Kidney (tissue), 14 donors: Measurements from ENCODE around the gene CCDC146. TPM values are rescaled to one million over a fixed set of nuclear protein-coding genes. Genes with fewer than 3 reads are reported as not detected.

Experiments
- DNase-seq, 5 donors: peaks; one replicate each; pipeline ENCODE4 v3.0.0-alpha.2; 2013 to 2020
- FAIRE-seq: peaks from 2 replicates; lab custom pipeline; 2012; peaks lifted over from hg19 to GRCh38; lab: Jason Lieb, UNC
- H3K27ac ChIP-seq, 2 donors: one replicate each; pipeline ENCODE4 v1.7.0; 2013; ENCODE audit warnings: low read depth in 2 of 2, low read length in 2 of 2, inconsistent platforms in 1 of 2
- H3K27me3 ChIP-seq: one replicate; pipeline ENCODE4 v1.7.1; 2013; ENCODE audit warnings: low read length, inconsistent platforms; ENCODE audit not compliant: control insufficient read depth, insufficient read depth
- H3K36me3 ChIP-seq, 3 donors: one replicate each; pipeline versions ENCODE4 v1.7.0 to v1.7.1; 2013; ENCODE audit warnings: low read length in 3 of 3, control low read depth in 1 of 3, inconsistent platforms in 1 of 3; ENCODE audit not compliant: insufficient read depth in 3 of 3, control insufficient read depth in 2 of 3
- H3K4me1 ChIP-seq, 3 donors: one replicate each; pipeline versions ENCODE4 v1.7.0 to v1.7.1; 2013; ENCODE audit warnings: low read length in 3 of 3, inconsistent platforms in 1 of 3, low read depth in 1 of 3; ENCODE audit not compliant: control insufficient read depth in 2 of 3, insufficient read depth in 2 of 3
- H3K4me3 ChIP-seq, 3 donors: one replicate each; pipeline versions ENCODE4 v1.7.0 to v1.8.1; 2013; ENCODE audit warnings: low read length in 3 of 3, control low read depth in 1 of 3, inconsistent platforms in 1 of 3
- H3K9ac ChIP-seq, 3 donors: one replicate each; pipeline versions ENCODE4 v1.7.0 to v1.7.1; 2013; ENCODE audit warnings: low read length in 3 of 3, control low read depth in 1 of 3, inconsistent platforms in 1 of 3
- H3K9me3 ChIP-seq, 3 donors: one replicate each; pipeline versions ENCODE4 v1.7.0 to v1.7.1; 2013; ENCODE audit warnings: low read length in 3 of 3, control low read depth in 1 of 3, inconsistent platforms in 1 of 3; ENCODE audit not compliant: control insufficient read depth in 2 of 3, insufficient read depth in 1 of 3
- CTCF ChIP-seq: IDR thresholded peaks from 3 replicates; pipeline ENCODE4 v1.5.1; 2012; ENCODE audit warnings: mild to moderate bottlenecking, moderate library complexity, borderline replicate concordance; ENCODE audit not compliant: insufficient read depth; ENCODE audit errors: extremely low read depth
- intact Hi-C: fragments of 100-400 bp; cut with DNase I; formaldehyde crosslinking; loops from one replicate; pipeline ENCODE4 v1.11.1; 2022
- polyA plus RNA-seq: library from polyadenylated mRNA; stranded (reverse); fragments of 350-450 nt; fragmentation: Illumina TruSeq; extraction: RNeasy Lipid Tissue Mini Kit (QIAGEN cat#74804); gene quantifications from one replicate; pipeline ENCODE4 v1.2.3, GENCODE V29; 2014; ENCODE audit warnings: low read depth, low replicate concordance; ENCODE audit not compliant: insufficient read depth
- total RNA-seq: library from RNA; stranded (reverse); fragmentation: NEBNext Ultra II Directional; extraction: Animal tissue kit (Norgen Biotek cat#: 25700); gene quantifications from one replicate; pipeline ENCODE4 v1.2.1, GENCODE V29; 2021
- donor health status: control.
- donor health status: control.
- donor health status: control.
- donor health status: control.
- donor health status: control.
- donor health status: DM: yes; HTN: yes; CAD: no.
- donor health status: Normal renal cell carcinoma (clear cell type).

Gene CCDC146
- total and polyA plus RNA-seq, 2 donors from 2014 or later = 8.8 to 15.4 TPM

GRCh38 chr7:77315182-77315591 lies 192.8 kb downstream of the CCDC146 start:
- H3K4me1 ChIP-seq = peaks cover 0 to 5% (median 0%) of the 10 kb centered on the region in 3 donors
- no peak overlapping the region for H3K27ac ChIP-seq
- no peak overlapping the region for H3K4me3 ChIP-seq
- DNase-seq (no peak), FAIRE-seq (no peak)
- no peak for TF ChIP-seq CTCF
- no peaks in the 10 kb centered on the region for H3K9me3 ChIP-seq
- intact Hi-C loops = no loop called here
- H3K9ac ChIP-seq = no peak overlapping the region
- H3K36me3 ChIP-seq = peaks cover 0 to 17% (median 2%) of the 10 kb centered on the region in 3 donors
- no peaks in the 10 kb centered on the region for H3K27me3 ChIP-seq

GRCh38 chr7:77316219-77316978 lies 194.0 kb downstream of the CCDC146 start:
- Histone ChIP-seq H3K27ac (peak overlapping the region in 1 of 2 donors; percentile 2), H3K4me1 (no peaks in the 10 kb centered on the region), H3K27me3 (no peaks in the 10 kb centered on the region), H3K9ac (no peak overlapping the region), H3K9me3 (no peaks in the 10 kb centered on the region), H3K36me3 (peaks cover 0 to 17% (median 2%) of the 10 kb centered on the region in 3 donors), H3K4me3 (no peak overlapping the region)
- intact Hi-C loops = no loop called here
- FAIRE-seq (no peak), DNase-seq (no peak)
- TF ChIP-seq CTCF = no peak

- no peaks in the 10 kb centered on the region for H3K9me3 ChIP-seq
- FAIRE-seq = no peak
- no peak overlapping the region for H3K4me3 ChIP-seq
- no peaks in the 10 kb centered on the region for H3K27me3 ChIP-seq
- H3K4me1 ChIP-seq = no peaks in the 10 kb centered on the region
- peaks cover 0 to 13% (median 2%) of the 10 kb centered on the region in 3 donors for H3K36me3 ChIP-seq
- TF ChIP-seq CTCF = no peak
- H3K9ac ChIP-seq = no peak overlapping the region
- DNase-seq = no peak
- intact Hi-C loops = no loop called here
- H3K27ac ChIP-seq = no peak overlapping the region
Measured at GRCh38 chr7:77318019-77318418, 195.6 kb downstream of the CCDC146 start.
